Fibroblast of mammary gland (primary cell): ENCODE data around the gene PCDH15.

Source experiments
- DNase-seq: peaks from one replicate; pipeline ENCODE4 v3.0.0-alpha.2; 2010; ENCODE audit warnings: low read depth
- H3K4me3 ChIP-seq: 2 replicates; pipeline ENCODE4 v1.5.1; 2011; ENCODE audit warnings: low read depth, mild to moderate bottlenecking, low read length, moderate library complexity; ENCODE audit not compliant: control insufficient read depth
- TF ChIP-seq, protein P1 (sequence below): conservative IDR thresholded peaks from 2 replicates; pipeline ENCODE4 v1.5.1; 2011; ENCODE audit warnings: low read depth, low read length, inconsistent platforms; ENCODE audit not compliant: control insufficient read depth, insufficient read depth

The PCDH15 gene

GRCh38 chr10:53886325-53887300 is 914.4 kb downstream of the PCDH15 start:
- DNase-seq, result no peak
- TF ChIP-seq, protein P1, sequence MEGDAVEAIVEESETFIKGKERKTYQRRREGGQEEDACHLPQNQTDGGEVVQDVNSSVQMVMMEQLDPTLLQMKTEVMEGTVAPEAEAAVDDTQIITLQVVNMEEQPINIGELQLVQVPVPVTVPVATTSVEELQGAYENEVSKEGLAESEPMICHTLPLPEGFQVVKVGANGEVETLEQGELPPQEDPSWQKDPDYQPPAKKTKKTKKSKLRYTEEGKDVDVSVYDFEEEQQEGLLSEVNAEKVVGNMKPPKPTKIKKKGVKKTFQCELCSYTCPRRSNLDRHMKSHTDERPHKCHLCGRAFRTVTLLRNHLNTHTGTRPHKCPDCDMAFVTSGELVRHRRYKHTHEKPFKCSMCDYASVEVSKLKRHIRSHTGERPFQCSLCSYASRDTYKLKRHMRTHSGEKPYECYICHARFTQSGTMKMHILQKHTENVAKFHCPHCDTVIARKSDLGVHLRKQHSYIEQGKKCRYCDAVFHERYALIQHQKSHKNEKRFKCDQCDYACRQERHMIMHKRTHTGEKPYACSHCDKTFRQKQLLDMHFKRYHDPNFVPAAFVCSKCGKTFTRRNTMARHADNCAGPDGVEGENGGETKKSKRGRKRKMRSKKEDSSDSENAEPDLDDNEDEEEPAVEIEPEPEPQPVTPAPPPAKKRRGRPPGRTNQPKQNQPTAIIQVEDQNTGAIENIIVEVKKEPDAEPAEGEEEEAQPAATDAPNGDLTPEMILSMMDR, result no peak

GRCh38 chr10:53864846-53865245 is 936.2 kb downstream of the PCDH15 start:
- H3K4me3 ChIP-seq, result no peak overlapping the region
- no peak for DNase-seq
- TF ChIP-seq, protein P1, result no peak

More at GRCh38 chr10:53886325-53887300, 914.4 kb downstream of the PCDH15 start:
- no peak overlapping the region for H3K4me3 ChIP-seq

DNA sequence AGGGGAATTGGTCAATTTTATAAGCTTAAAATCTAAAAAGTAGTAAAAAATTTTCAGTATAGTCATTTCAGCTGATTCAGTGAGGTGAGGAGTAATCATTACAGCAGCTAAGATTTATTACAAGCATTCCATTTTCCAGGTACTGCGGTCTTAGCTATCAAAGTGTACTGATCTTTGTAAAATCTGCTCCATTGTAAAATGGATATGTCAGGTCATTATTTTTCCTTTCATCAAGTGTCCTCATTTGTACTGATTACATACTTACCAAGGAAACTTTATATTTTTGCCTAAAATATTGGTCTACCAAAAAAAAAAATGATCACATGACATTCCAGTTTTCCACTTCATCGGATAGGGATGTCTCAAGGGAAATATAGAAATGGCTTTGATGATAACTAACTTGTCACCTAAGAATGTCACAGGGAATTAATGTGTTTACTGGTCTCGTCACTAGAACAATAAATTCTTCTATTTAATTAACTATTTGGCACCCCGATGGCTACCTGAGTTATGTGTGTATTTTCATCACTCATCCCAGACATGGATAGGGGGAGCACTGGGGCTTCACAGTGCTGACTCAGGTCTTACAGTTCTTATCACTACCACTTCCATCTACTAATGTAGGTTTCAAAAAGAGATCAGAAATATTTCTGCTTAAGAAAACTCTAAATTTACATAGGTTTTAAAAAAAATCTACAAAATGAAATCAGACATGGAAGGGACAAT is 948.4 kb downstream of the PCDH15 start:
- TF ChIP-seq, protein P1, result no peak
- DNase-seq, result no peak
- H3K4me3 ChIP-seq, result no peak overlapping the region

GRCh38 chr10:53846809-53847208 is 954.2 kb downstream of the PCDH15 start:
- DNase-seq, result no peak
- TF ChIP-seq, protein P1, result no peak
- no peak overlapping the region for H3K4me3 ChIP-seq

DNA sequence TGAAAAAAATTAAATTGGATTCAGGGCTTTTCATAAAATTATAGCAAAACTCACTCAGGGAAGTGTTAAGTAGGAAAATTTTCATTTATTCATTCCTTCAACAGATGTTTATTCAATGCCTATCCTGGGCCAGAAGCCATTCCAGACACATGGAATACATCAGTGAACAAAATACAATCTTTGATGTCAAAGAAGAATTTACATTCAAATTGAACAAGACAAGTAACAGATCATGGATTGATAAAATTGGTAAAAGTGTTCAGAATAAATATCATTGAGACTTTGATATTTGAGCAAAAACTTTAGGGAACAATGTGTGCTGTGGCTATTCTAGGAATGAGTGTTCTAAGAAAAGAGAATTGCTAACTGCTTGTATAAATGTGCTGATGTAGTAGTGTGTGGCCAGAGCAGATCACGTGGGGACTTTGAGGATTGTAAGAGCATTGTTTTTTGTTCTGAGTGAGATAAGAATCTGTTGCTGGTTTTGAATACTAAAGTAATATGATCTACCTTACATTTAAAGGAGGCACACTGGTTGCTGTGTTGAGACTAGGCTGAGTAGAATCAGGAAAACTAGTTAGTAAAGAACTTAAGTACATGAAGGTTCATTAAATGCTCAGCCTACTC is 957.2 kb downstream of the PCDH15 start:
- no peak for DNase-seq
- no peak overlapping the region for H3K4me3 ChIP-seq
- TF ChIP-seq, protein P1, result no peak

GRCh38 chr10:53841483-53842145 is 959.4 kb downstream of the PCDH15 start:
- DNase-seq, result no peak
- TF ChIP-seq, protein P1, result no peak
- H3K4me3 ChIP-seq, result no peak overlapping the region
